Measurements from ENCODE around the gene UNC93B1.
A peak's percentile ranks its signal among the peaks of the same experiment; 100 is the strongest.

Gene UNC93B1
- 103 to 438 (median 167) reads per million in 17 experiments for total RNA-seq

DNA sequence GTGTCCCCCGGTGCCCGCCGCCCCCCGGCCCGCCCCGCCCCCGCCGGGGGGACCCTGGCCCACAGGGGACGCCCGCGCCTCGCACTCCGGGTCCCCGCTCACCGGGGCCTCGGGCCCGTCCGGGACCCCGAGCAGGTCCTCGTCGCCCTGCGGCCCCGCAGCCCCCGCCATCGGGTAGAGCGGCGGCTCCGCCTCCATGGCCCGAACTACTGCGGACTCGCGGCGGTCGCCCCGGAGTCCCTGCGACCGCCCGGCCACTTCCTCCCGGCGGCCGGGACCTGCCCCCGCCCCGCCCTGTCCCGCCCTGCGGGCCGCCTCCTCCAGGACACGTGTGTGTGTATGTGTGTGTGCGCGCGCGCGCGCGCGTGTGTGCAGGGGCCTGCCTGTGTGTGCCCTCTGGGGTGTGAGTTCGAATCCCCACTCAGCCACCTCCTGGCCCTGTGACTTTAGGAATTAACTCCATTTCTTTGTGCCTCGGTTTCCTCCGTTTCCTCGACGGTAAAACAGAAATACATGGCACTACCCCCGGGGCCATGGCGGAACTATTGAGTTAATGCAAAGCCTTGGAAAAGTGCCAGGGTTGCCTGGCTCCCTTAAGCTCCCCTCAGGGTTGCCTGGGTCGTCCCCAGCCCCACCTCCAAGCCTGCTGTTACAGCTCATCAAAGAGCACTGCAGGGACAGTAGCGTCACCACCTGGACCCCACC is at the start of gene UNC93B1:
Gene UNC93B1 (minus strand): TSS at position 252 of the 705 bp plus-strand sequence. CDS start 54 bp downstream, at position 198.
- peak; percentile 94 to 98 (median 96) for DNase-seq

GRCh38 chr11:68053117-68053516 is 49.2 kb upstream of the UNC93B1 start:
- peak in 2 of 4 experiments; percentile 33 to 54 for DNase-seq

DNA sequence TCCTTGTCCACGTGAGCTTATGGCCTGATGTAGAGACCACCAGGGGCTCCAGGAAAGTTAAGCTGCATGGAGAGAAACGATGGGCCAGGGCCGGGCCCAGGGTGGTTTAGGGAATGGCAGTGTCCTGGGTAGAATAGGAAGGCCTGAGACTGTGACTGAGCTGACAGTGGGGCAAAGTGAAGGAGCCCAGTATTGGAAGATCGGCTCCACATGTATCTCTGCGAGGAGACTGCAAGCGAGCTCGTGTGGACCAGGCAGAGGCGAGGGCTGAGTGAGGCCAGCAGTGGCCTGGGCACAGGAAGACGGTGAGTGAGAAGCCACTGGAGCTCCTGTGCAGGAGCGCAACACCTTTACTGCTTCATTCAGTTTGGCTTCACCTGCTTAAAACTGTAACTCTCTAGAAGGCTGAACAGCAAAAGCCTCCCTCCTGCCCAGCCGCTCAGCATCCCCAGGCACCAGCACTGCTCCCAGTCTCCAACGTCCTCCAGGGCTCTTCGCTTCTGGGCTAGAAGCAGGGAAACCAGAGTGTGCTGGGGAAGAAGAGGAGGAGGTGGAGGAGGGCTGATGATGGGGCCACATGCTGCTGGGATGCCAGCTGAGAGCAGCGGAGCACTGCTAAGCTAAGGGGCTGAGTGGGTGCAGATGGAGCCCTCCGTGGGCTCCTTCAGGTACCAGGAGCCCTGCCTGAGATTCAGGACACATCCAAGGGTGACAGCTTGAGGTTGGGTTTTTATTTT is 48.4 kb upstream of the UNC93B1 start:
- DNase-seq, result no peak

- peak in 2 of 4 experiments; percentile 29 to 41 for DNase-seq
Observed at GRCh38 chr11:68051191-68052136, 47.6 kb upstream of the UNC93B1 start.

GRCh38 chr11:68050371-68050841 is 46.5 kb upstream of the UNC93B1 start:
- peak in 1 of 4 experiments; percentile 4 for DNase-seq

GRCh38 chr11:68049509-68050370 is 45.8 kb upstream of the UNC93B1 start:
- peak in 1 of 4 experiments; percentile 4 for DNase-seq

- peak in 1 of 4 experiments; percentile 1 for DNase-seq
Observed at GRCh38 chr11:68048681-68049508, 45.0 kb upstream of the UNC93B1 start.

DNA sequence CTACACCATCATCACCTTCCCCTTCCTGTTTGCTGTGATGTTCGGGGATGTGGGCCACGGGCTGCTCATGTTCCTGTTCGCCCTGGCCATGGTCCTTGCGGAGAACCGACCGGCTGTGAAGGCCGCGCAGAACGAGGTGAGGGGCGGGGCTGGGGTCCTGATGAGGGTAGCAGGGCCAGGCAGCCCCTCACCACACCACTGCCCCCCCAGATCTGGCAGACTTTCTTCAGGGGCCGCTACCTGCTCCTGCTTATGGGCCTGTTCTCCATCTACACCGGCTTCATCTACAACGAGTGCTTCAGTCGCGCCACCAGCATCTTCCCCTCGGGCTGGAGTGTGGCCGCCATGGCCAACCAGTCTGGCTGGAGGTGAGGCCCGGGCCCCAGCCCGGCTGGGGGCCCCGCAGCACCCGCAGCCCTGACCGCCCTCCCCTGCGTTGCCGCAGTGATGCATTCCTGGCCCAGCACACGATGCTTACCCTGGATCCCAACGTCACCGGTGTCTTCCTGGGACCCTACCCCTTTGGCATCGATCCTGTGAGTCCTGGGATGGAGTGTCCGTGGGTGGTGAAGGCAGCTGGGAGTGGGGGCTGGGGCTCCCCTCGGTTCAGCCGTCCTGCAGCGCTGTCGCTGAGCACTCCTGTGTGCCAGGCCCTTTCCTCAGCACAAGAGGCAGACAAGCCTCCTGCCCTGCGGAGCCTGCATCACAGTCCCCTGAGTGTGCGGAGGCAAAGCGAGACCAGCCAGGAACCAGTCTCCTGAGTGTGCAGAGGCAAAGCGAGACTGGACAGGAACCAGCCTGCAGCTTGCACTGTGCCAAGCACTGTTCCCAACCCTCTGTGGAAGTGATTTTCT is 43.8 kb upstream of the UNC93B1 start:
- no peak for DNase-seq

DNA sequence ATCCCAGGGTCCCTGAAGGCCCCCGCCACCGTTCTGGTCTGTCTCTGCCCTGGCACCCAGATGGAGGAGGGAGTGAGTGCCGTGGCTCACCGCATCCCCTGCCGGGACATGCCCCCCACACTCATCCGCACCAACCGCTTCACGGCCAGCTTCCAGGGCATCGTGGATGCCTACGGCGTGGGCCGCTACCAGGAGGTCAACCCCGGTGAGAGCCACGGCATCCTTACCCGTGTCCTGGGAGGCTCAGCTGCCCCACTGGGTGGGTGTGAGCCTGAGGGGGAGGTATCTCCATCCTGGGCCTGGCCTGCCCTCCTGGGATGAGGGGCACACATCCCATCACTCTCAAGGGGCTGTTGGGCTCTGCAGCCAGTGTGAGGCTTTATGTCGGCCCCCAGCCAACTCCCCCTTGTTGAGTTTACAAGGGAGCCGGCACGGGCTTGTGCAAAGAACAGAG is 41.0 kb upstream of the UNC93B1 start:
- DNase-seq, result peak in 1 of 4 experiments; percentile 2

- peak in 1 of 4 experiments; percentile 1 for DNase-seq
Observed at GRCh38 chr11:68044145-68044813, 40.4 kb upstream of the UNC93B1 start.

GRCh38 chr11:68043349-68044144 is 39.6 kb upstream of the UNC93B1 start:
- peak; percentile 38 to 79 (median 62) for DNase-seq

DNA sequence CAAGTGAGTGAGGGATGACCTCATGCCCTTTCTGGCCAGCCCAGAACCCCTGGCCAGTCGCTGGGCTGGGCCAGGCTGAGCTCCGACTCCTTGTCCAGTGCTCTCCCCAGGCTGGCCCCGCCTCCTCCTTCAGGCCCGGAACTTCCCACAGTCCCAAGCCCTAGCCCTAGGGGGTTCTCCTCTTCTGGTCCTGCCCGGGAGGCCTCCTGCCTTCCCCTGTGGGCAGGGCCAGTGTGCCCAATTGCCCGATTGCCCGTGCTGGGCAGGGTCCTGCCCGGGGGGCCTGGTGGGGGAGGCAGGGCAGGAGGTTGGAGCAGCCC is 39.1 kb upstream of the UNC93B1 start:
- peak in 1 of 4 experiments; percentile 42 for DNase-seq

- no peak for DNase-seq
Observed at GRCh38 chr11:68042219-68043028, 38.5 kb upstream of the UNC93B1 start.

DNA sequence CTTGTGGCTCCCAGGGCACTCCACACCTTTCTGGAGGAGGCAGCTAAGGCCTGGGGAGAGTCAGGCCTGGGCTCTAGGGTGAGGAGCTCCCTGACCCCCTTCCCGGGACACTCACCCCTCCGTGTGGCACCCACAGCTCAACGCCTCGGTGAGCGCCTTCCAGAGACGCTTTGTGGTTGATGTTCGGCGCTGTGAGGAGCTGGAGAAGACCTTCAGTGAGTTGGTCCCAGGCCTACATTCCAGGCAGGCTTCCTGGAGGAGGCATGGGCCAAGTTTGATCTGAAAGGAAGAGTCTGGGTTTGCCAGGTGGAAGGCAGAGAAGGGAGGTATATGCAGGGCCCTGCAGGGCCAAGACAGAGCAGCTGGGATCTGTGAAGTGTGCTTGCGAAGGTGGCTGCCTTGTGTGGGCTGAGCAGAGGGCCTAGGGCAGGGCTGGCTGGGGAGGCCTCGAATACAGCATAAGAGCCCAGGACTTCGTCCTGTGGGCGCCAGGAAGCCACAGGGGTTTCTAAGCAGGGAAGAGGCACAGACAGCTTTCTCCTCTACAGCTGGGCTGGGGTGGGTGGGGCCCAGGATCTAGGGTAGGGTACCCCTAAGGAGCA is 37.8 kb upstream of the UNC93B1 start:
- no peak for DNase-seq

DNA sequence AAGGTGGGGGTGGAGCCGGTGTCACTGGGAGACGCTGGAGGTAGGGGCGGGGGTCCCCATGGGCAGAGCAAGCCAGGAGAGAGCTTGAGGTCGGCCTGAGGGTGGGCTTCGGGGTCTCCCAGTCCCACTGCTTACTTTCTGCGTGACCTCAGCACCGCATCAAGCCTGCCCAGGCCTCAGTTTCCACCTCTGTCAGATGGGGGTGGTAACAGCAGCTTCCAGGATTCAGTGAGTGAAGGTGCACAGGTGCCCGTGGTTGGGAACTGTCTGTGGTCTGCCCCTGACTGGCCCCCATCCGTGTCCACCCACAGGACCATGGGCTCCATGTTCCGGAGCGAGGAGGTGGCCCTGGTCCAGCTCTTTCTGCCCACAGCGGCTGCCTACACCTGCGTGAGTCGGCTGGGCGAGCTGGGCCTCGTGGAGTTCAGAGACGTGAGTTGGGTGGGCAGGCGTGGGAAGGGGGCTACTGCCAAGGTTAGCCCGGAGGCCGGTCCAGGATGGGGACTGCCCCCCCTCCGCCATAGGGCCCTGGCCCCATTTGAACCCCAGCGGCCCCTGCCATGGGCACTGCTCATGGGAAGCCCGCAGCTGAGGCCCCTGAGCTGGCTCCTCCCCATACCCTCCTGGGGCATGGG is 37.2 kb upstream of the UNC93B1 start:
- no peak for DNase-seq

Data from suppressor macrophage (primary cell).